GM10266 (cell line): ENCODE data around the gene FRMD4A.

Experiments used
- DNase-seq: peaks from one replicate; pipeline ENCODE4 v3.0.0; 2012; ENCODE audit errors: extremely low spot score
- TF ChIP-seq, protein P1 (sequence below): IDR thresholded peaks from 2 replicates; pipeline ENCODE4 v1.5.1; 2012; ENCODE audit warnings: mild to moderate bottlenecking, low read depth; ENCODE audit not compliant: control insufficient read depth, insufficient read depth; ENCODE audit errors: missing control alignments

Gene FRMD4A

GRCh38 chr10:13665516-13666262 is 665.0 kb downstream of the FRMD4A start:
- DNase-seq, result no peak
- TF ChIP-seq, protein P1, sequence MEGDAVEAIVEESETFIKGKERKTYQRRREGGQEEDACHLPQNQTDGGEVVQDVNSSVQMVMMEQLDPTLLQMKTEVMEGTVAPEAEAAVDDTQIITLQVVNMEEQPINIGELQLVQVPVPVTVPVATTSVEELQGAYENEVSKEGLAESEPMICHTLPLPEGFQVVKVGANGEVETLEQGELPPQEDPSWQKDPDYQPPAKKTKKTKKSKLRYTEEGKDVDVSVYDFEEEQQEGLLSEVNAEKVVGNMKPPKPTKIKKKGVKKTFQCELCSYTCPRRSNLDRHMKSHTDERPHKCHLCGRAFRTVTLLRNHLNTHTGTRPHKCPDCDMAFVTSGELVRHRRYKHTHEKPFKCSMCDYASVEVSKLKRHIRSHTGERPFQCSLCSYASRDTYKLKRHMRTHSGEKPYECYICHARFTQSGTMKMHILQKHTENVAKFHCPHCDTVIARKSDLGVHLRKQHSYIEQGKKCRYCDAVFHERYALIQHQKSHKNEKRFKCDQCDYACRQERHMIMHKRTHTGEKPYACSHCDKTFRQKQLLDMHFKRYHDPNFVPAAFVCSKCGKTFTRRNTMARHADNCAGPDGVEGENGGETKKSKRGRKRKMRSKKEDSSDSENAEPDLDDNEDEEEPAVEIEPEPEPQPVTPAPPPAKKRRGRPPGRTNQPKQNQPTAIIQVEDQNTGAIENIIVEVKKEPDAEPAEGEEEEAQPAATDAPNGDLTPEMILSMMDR, result no peak

GRCh38 chr10:13661256-13661655 is 669.5 kb downstream of the FRMD4A start:
- no peak for DNase-seq
- TF ChIP-seq, protein P1, result no peak

DNA sequence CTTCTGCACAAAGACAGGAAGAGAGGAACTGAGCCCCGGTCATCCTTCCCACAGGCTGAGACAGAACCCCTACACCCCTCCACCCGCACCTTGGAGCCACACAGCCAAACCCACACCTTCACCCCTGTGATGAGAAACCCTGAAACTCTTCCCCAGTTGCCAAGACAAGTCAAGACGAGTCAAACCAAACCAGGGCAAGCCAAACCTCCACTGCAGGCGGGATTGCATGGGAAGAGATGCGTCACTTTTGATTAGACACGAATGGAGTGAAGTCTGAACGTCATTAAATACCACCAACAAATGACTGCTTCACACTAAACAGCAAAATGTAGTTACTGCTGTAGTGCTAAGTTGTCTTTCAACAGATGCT is 670.2 kb downstream of the FRMD4A start:
- TF ChIP-seq, protein P1, result no peak
- DNase-seq, result no peak

DNA sequence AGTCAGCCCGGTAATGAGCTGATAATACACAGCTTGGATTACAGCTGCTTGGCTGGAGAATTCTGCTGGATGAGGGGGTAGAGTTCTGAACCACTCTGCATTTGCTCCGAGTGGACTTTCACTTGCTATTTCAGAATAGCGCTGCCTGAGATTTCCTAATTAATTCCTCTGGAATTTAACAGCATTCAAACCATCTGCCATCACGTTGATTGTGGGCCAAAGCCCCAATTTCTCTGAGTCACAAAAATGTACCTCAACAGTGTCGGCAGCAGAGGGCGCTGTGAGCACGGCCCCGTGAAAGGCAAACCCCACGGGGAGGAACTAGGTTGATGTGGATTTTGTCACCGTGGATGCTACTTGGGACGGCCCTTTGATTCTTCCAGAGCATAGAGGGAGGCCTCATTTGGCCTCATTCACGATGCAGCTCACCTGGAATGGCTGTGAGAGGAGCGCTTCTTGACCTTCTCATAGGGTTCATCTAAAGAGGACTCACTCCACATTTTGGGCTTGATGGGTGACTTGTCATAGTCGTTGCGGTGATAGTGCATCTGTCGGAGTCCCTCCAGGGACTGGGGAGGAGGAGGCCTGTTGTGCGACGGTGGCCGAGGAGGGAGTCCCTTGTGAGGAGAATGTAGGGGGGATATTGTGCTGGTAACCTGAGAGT is 670.7 kb downstream of the FRMD4A start:
- peak; percentile 86 for DNase-seq

GRCh38 chr10:13658871-13659685 is 671.6 kb downstream of the FRMD4A start:
- DNase-seq, result no peak
- TF ChIP-seq, protein P1, result no peak

More for the DNA sequence above, 670.7 kb downstream of the FRMD4A start:
- TF ChIP-seq, protein P1, result peak; percentile 91

DNA sequence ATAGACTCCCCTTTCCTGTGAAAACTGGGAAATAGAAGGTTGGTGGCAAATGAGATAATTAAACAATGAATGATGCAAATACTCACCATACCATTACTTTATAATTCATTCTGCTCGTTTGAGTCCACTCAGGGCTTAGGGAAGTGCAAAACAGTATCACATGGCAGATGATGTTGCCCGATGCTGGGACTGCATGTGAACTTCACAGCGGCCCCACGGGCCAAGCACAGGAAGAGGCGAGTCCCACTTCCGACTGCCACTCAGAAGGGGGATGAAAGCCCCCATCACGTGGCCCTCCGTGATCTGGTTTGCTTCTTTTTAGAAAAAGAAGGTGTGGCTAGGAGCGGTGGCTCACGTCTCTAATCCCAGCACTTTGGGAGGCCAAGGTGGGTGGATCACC is 672.5 kb downstream of the FRMD4A start:
- no peak for DNase-seq
- TF ChIP-seq, protein P1, result no peak

DNA sequence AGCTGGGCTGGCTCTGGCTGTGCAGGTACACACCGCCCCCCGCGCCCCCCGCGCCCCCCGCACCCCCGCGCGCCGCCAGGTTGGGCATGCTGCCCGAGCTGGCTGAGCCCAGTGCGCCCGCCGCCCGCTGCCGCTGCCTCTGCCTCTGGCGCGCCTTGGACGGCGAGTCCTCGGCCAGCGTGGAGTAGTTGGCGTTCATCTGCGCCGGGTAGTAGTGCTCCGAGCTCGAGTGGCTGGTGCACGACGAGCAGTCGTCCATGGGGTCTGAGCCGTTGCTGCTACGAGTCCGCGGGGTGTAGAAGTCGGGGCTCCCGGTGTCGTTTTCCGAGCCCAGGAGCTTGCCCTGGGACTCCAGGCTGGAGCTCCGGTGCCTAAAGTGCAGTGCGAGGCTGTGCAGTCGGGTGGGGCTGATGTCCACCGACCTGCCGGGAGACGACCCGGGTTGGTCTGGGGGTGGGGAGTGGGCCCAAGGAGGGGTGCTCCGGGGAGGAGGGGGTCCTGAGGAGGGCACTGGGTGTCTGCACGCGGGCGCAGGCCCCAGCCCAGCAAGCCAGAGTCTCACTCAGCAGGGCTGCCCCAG is 673.5 kb downstream of the FRMD4A start:
- DNase-seq, result no peak
- TF ChIP-seq, protein P1, result no peak
